Trophoblast cell (in vitro differentiated cells and primary cell): ENCODE measurements around the gene NFAT5.

ENCODE experiments used
- DNase-seq, 2 donors: peaks; one replicate each; pipeline ENCODE4 v3.0.0-alpha.2; 2016
- H2AFZ ChIP-seq: 2 replicates; pipeline ENCODE4 v1.6.1; 2013; ENCODE audit warnings: low read length, moderate library complexity, mild to moderate bottlenecking; ENCODE audit not compliant: insufficient read depth, poor library complexity
- H2AK5ac ChIP-seq: 2 replicates; pipeline ENCODE4 v1.6.1; 2013; ENCODE audit warnings: mild to moderate bottlenecking, low read length
- H2BK120ac ChIP-seq: 2 replicates; pipeline ENCODE4 v1.6.1; 2013; ENCODE audit warnings: low read length, mild to moderate bottlenecking, moderate library complexity; ENCODE audit not compliant: insufficient read depth, poor library complexity
- H2BK12ac ChIP-seq: 2 replicates; pipeline ENCODE4 v1.6.1; 2013; ENCODE audit warnings: mild to moderate bottlenecking, low read length, moderate library complexity
- H2BK5ac ChIP-seq: 2 replicates; pipeline ENCODE4 v1.6.1; 2013; ENCODE audit warnings: low read length, low read depth, moderate library complexity, mild to moderate bottlenecking; ENCODE audit not compliant: poor library complexity
- H3K14ac ChIP-seq: 2 replicates; pipeline ENCODE4 v1.6.1; 2013; ENCODE audit warnings: mild to moderate bottlenecking, low read length
- H3K18ac ChIP-seq: 2 replicates; pipeline ENCODE4 v1.6.1; 2013; ENCODE audit warnings: mild to moderate bottlenecking, low read length
- H3K23ac ChIP-seq: 2 replicates; pipeline ENCODE4 v1.6.1; 2013; ENCODE audit warnings: low read length
- H3K27ac ChIP-seq: 2 replicates; pipeline ENCODE4 v1.5.1; 2013; ENCODE audit warnings: low read depth, mild to moderate bottlenecking, inconsistent platforms, low read length, moderate library complexity
- H3K27me3 ChIP-seq: 2 replicates; pipeline ENCODE4 v1.6.1; 2013; ENCODE audit warnings: inconsistent platforms, mild to moderate bottlenecking, low read length, moderate library complexity; ENCODE audit not compliant: insufficient read depth
- H3K36me3 ChIP-seq, 2 experiments: 1 replicate in 1 of 2; 2 replicates in 1 of 2; pipeline ENCODE4 v1.6.1; 2013; ENCODE audit warnings: low read length in 2 of 2, mild to moderate bottlenecking in 2 of 2, moderate library complexity in 1 of 2; ENCODE audit not compliant: insufficient read depth in 2 of 2, control insufficient read depth in 1 of 2
- H3K4ac ChIP-seq: 2 replicates; pipeline ENCODE4 v1.6.1; 2013; ENCODE audit warnings: low read depth, mild to moderate bottlenecking, low read length, moderate library complexity
- H3K4me1 ChIP-seq, 2 experiments: 1 replicate in 1 of 2; 2 replicates in 1 of 2; pipeline ENCODE4 v1.6.1; 2013; ENCODE audit warnings: low read length in 2 of 2, mild to moderate bottlenecking in 2 of 2, moderate library complexity in 1 of 2; ENCODE audit not compliant: insufficient read depth in 2 of 2, control insufficient read depth in 1 of 2
- H3K4me2 ChIP-seq: 2 replicates; pipeline ENCODE4 v1.6.1; 2013; ENCODE audit warnings: inconsistent platforms, mild to moderate bottlenecking, low read length, moderate library complexity
- H3K4me3 ChIP-seq: 2 replicates; pipeline ENCODE4 v1.5.1; 2013; ENCODE audit warnings: mild to moderate bottlenecking, low read depth, low read length, inconsistent platforms
- H3K79me1 ChIP-seq: one replicate; pipeline ENCODE4 v1.6.1; 2013; ENCODE audit warnings: low read length
- H3K79me2 ChIP-seq: 2 replicates; pipeline ENCODE4 v1.6.1; 2013; ENCODE audit warnings: low read length, mild to moderate bottlenecking; ENCODE audit not compliant: control insufficient read depth, insufficient read depth, poor library complexity
- H3K9ac ChIP-seq: 2 replicates; pipeline ENCODE4 v1.6.1; 2013; ENCODE audit warnings: mild to moderate bottlenecking, low read length
- H3K9me3 ChIP-seq: 2 replicates; pipeline ENCODE4 v1.6.1; 2013; ENCODE audit warnings: low read depth, mild to moderate bottlenecking, control low read depth, inconsistent platforms, low read length; ENCODE audit not compliant: insufficient read depth
- H4K12ac ChIP-seq: 2 replicates; pipeline ENCODE4 v1.6.1; 2013; ENCODE audit warnings: low read depth, mild to moderate bottlenecking, low read length, moderate library complexity
- H4K8ac ChIP-seq: 2 replicates; pipeline ENCODE4 v1.6.1; 2013; ENCODE audit warnings: low read depth, mild to moderate bottlenecking, low read length, moderate library complexity
- H4K91ac ChIP-seq: one replicate; pipeline ENCODE4 v1.6.1; 2013; ENCODE audit warnings: low read depth, mild to moderate bottlenecking, low read length, moderate library complexity
- WGBS: extraction: QIAGEN DNeasy Blood & Tissue Kit; methylation state at CpG from one replicate; pipeline ENCODE4 v1.1.7; 2013; ENCODE audit warnings: missing lambda C conversion rate; ENCODE audit not compliant: insufficient read length, insufficient coverage; ENCODE audit errors: extremely low coverage; 5-methylcytosine and 5-hydroxymethylcytosine counted together

Gene NFAT5

DNA sequence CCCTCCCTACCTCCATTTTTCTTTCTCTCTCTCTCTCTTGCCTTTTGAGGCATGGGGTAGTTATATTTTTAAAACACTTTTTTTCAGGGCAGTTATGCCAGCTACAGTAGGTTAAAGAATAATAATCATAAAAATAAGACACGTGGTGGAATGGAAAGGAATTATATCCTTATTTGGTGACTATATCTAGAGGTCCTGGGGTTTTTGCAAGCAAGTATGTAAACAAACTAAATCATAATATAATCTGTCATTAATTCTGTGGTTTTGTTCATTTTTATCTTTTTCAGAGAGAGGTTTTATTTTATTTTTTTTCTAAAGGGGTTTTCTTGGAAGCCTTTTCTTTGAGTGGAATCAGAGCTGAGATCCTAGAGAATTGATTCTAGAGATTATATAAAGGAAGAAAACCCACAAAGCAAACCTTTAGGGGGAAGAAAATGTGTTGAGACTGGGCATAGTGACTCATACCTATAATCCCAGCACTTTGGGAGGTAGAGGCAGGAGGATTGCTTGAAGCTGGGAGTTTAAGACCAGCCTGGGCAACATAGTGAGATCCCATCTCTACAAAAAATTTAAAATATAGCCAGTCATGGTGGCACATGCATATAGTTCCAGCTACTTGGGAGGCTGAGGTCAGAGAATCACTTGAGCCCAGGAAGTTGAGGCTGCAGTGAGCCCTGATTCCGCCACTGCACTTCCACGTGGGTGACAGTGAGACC, 107.4 kb downstream of the NFAT5 start:
- Histone ChIP-seq H3K23ac (no peak overlapping the region), H2AFZ (no peak overlapping the region), H4K91ac (no peak overlapping the region), H3K27me3 (no peaks in the 10 kb centered on the region), H3K4ac (no peak overlapping the region), H3K36me3 (peaks cover 16 to 22% of the 10 kb centered on the region in 2 experiments), H3K79me1 (no peaks in the 10 kb centered on the region), H2BK120ac (no peak overlapping the region), H3K9me3 (no peaks in the 10 kb centered on the region), H4K12ac (no peak overlapping the region), H2BK5ac (no peak overlapping the region), H3K4me2 (no peak overlapping the region), H3K79me2 (no peaks in the 10 kb centered on the region), H3K14ac (no peak overlapping the region), H4K8ac (no peak overlapping the region), H3K9ac (no peak overlapping the region), H3K18ac (no peak overlapping the region), H3K4me3 (no peak overlapping the region), H3K27ac (no peak overlapping the region), H3K4me1 (no peaks in the 10 kb centered on the region), H2BK12ac (no peak overlapping the region), H2AK5ac (no peak overlapping the region)
- no peak for DNase-seq
- WGBS = no CpG with 5 or more reads among the region's 3 CpGs

DNA sequence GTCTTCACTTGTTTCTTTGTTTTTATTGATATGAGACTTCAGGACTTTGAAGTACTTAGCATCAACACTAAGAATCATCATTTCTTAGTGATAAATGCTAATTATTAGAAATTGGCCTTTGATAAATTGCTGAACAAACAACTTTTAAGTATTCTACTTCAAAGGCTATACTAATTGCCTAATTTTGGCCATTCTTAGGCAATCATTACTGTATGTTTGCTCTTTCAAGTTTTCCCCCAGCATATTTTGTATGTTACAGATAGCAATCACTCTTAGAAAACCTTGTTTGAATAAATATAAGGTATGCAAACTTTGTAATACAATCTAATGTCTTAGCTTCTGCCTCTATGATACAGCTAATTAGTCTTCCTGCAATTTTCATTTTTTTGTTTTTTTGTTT, 114.6 kb downstream of the NFAT5 start:
- Histone ChIP-seq H3K14ac (no peak overlapping the region), H2BK12ac (no peak overlapping the region), H3K79me2 (no peaks in the 10 kb centered on the region), H4K91ac (no peak overlapping the region), H4K12ac (no peak overlapping the region), H3K9ac (no peak overlapping the region), H3K27me3 (no peaks in the 10 kb centered on the region), H3K9me3 (no peaks in the 10 kb centered on the region), H3K4me2 (no peak overlapping the region), H2AK5ac (no peak overlapping the region), H2AFZ (no peak overlapping the region), H2BK120ac (no peak overlapping the region), H3K18ac (no peak overlapping the region), H3K4me1 (no peaks in the 10 kb centered on the region), H3K4ac (no peak overlapping the region), H4K8ac (no peak overlapping the region), H3K4me3 (no peak overlapping the region), H3K27ac (no peak overlapping the region), H3K23ac (no peak overlapping the region), H3K79me1 (no peaks in the 10 kb centered on the region), H3K36me3 (peaks cover 27 to 29% of the 10 kb centered on the region in 2 experiments), H2BK5ac (no peak overlapping the region)
- no peak for DNase-seq

DNA sequence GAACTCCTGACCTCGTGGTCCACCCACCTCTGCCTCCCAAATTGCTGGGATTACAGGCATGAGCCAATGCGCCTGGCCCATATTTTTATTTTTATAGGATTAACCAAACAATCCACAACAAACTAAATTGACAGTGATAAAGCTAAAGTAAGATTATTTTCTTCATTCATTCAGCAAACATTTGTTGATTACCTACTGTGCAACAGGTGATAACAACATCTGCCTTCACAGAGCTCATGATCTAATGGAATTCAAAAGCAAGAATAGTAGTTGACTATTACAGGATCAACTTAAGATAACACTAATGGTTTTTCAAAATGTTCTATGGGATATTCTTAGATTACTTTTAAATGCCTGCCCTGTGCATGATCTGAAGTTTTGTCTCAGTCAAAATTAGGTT, 122.8 kb downstream of the NFAT5 start:
- no peaks in the 10 kb centered on the region for H3K27me3 ChIP-seq
- H3K4me3 ChIP-seq = no peak overlapping the region
- H3K9me3 ChIP-seq = no peaks in the 10 kb centered on the region
- no peak overlapping the region for H4K12ac ChIP-seq
- H2AK5ac ChIP-seq = no peak overlapping the region
- H3K79me2 ChIP-seq = no peaks in the 10 kb centered on the region
- no peak overlapping the region for H2BK12ac ChIP-seq
- peaks cover 29 to 35% of the 10 kb centered on the region in 2 experiments for H3K36me3 ChIP-seq
- no peak overlapping the region for H4K91ac ChIP-seq
- no peak overlapping the region for H3K9ac ChIP-seq
- H4K8ac ChIP-seq = no peak overlapping the region
- H2BK5ac ChIP-seq = no peak overlapping the region
- no peak overlapping the region for H2AFZ ChIP-seq
- no peak overlapping the region for H3K4ac ChIP-seq
- H3K18ac ChIP-seq = no peak overlapping the region
- H3K27ac ChIP-seq = no peak overlapping the region
- no peak for DNase-seq
- no peaks in the 10 kb centered on the region for H3K79me1 ChIP-seq
- WGBS = no CpG with 5 or more reads among the region's 2 CpGs
- no peak overlapping the region for H3K23ac ChIP-seq
- H3K4me2 ChIP-seq = no peak overlapping the region
- H3K4me1 ChIP-seq = no peaks in the 10 kb centered on the region
- H3K14ac ChIP-seq = no peak overlapping the region
- no peak overlapping the region for H2BK120ac ChIP-seq

DNA sequence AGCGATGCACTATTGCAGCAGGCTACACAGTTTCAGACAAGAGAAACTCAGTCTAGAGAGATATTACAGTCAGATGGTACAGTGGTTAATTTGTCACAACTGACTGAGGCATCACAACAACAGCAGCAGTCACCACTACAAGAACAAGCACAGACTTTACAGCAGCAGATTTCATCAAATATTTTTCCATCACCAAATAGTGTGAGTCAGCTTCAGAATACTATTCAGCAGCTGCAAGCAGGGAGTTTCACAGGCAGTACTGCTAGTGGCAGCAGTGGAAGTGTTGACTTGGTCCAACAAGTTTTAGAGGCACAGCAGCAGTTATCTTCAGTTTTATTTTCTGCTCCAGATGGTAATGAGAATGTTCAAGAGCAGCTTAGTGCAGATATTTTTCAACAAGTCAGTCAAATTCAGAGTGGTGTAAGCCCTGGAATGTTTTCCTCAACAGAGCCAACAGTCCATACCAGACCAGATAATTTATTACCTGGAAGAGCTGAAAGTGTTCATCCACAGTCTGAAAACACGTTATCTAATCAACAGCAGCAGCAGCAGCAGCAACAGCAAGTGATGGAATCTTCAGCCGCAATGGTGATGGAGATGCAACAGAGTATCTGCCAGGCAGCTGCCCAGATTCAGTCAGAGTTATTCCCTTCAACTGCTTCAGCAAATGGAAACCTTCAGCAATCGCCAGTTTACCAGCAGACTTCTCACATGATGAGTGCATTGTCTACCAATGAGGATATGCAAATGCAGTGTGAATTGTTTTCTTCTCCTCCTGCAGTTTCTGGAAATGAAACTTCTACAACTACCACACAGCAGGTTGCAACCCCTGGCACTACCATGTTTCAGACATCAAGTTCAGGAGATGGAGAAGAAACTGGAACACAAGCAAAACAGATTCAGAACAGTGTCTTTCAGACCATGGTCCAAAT, 126.5 kb downstream of the NFAT5 start:
- Histone ChIP-seq H3K79me1 (no peaks in the 10 kb centered on the region), H3K18ac (no peak overlapping the region), H2BK5ac (no peak overlapping the region), H4K8ac (no peak overlapping the region), H2AK5ac (no peak overlapping the region), H3K4ac (no peak overlapping the region), H2BK120ac (no peak overlapping the region), H3K9me3 (no peaks in the 10 kb centered on the region), H3K27me3 (no peaks in the 10 kb centered on the region), H3K27ac (no peak overlapping the region), H3K36me3 (peaks cover 20 to 33% of the 10 kb centered on the region in 2 experiments), H3K4me1 (no peaks in the 10 kb centered on the region), H3K9ac (no peak overlapping the region), H2BK12ac (no peak overlapping the region), H3K4me2 (no peak overlapping the region), H3K23ac (no peak overlapping the region), H3K14ac (no peak overlapping the region), H3K4me3 (no peak overlapping the region), H4K12ac (no peak overlapping the region), H3K79me2 (no peaks in the 10 kb centered on the region), H2AFZ (no peak overlapping the region), H4K91ac (no peak overlapping the region)
- no CpG with 5 or more reads among the region's 4 CpGs for WGBS
- peak in 1 of 2 donors; percentile 44 for DNase-seq
